ENCODE data around the gene WHRN. TPM values are rescaled to one million over a fixed set of nuclear protein-coding genes. Genes with fewer than 3 reads are reported as not detected.

The WHRN gene
- total RNA-seq, 1 donor from 2014 or later: 0.80 TPM

- no peak for DNase-seq
- intact Hi-C loops (cut with micrococcal nuclease): no loop called here
- H3K27me3 ChIP-seq (ENCODE audit: low read depth): no peaks in the 10 kb centered on the region
- peak overlapping the region; percentile 26 for H3K4me3 ChIP-seq
- no peak for TF ChIP-seq CTCF (IDR thresholded peaks at IDR 0.05; ENCODE audit: borderline replicate concordance)
- peaks cover 20% of the 10 kb centered on the region for H3K36me3 ChIP-seq
- no peaks in the 10 kb centered on the region for H3K9me3 ChIP-seq (replicated peaks)
- H3K4me1 ChIP-seq: peaks cover 68% of the 10 kb centered on the region
- H3K27ac ChIP-seq (replicated peaks): peak overlapping the region; percentile 89
Observed at GRCh38 chr9:114383521-114384231, 121.6 kb downstream of the WHRN start.

- peak overlapping the region; percentile 26 for H3K4me3 ChIP-seq
- H3K36me3 ChIP-seq: peaks cover 23% of the 10 kb centered on the region
- no peaks in the 10 kb centered on the region for H3K9me3 ChIP-seq (replicated peaks)
- DNase-seq: no peak
- intact Hi-C loops (cut with micrococcal nuclease): no loop called here
- H3K27ac ChIP-seq (replicated peaks): peak overlapping the region; percentile 89
- H3K4me1 ChIP-seq: peaks cover 61% of the 10 kb centered on the region
- no peaks in the 10 kb centered on the region for H3K27me3 ChIP-seq (ENCODE audit: low read depth)
- TF ChIP-seq CTCF (IDR thresholded peaks at IDR 0.05; ENCODE audit: borderline replicate concordance): peak; percentile 11
Observed at GRCh38 chr9:114382699-114383520, 122.4 kb downstream of the WHRN start.

GRCh38 chr9:114378883-114379282 lies 126.4 kb downstream of the WHRN start:
- H3K27me3 ChIP-seq (ENCODE audit: low read depth): no peaks in the 10 kb centered on the region
- DNase-seq: no peak
- H3K36me3 ChIP-seq: peaks cover 44% of the 10 kb centered on the region
- TF ChIP-seq CTCF (IDR thresholded peaks at IDR 0.05; ENCODE audit: borderline replicate concordance): no peak
- no peaks in the 10 kb centered on the region for H3K9me3 ChIP-seq (replicated peaks)
- intact Hi-C loops (cut with micrococcal nuclease): no loop called here
- no peak overlapping the region for H3K27ac ChIP-seq (replicated peaks)
- H3K4me1 ChIP-seq: peaks cover 22% of the 10 kb centered on the region
- H3K4me3 ChIP-seq: no peak overlapping the region

GRCh38 chr9:114378016-114378415 lies 127.3 kb downstream of the WHRN start:
- H3K27me3 ChIP-seq (ENCODE audit: low read depth): no peaks in the 10 kb centered on the region
- TF ChIP-seq CTCF (IDR thresholded peaks at IDR 0.05; ENCODE audit: borderline replicate concordance): no peak
- H3K9me3 ChIP-seq (replicated peaks): no peaks in the 10 kb centered on the region
- peaks cover 15% of the 10 kb centered on the region for H3K4me1 ChIP-seq
- H3K4me3 ChIP-seq: no peak overlapping the region
- DNase-seq: no peak
- no peak overlapping the region for H3K27ac ChIP-seq (replicated peaks)
- intact Hi-C loops (cut with micrococcal nuclease): no loop called here
- H3K36me3 ChIP-seq: peaks cover 48% of the 10 kb centered on the region

GRCh38 chr9:114376586-114377445 lies 128.5 kb downstream of the WHRN start:
- Histone ChIP-seq H3K27ac (replicated peaks) (no peak overlapping the region), H3K4me3 (no peak overlapping the region), H3K27me3 (ENCODE audit: low read depth) (no peaks in the 10 kb centered on the region), H3K9me3 (replicated peaks) (no peaks in the 10 kb centered on the region), H3K36me3 (peaks cover 48% of the 10 kb centered on the region), H3K4me1 (peaks cover 15% of the 10 kb centered on the region)
- TF ChIP-seq CTCF (IDR thresholded peaks at IDR 0.05; ENCODE audit: borderline replicate concordance): no peak
- DNase-seq: no peak
- intact Hi-C loops (cut with micrococcal nuclease): no loop called here
